Endothelial cell of coronary artery (primary cell): ENCODE data around the gene NFRKB. TPM values are rescaled to one million over a fixed set of nuclear protein-coding genes. Genes with fewer than 3 reads are reported as not detected.

ENCODE experiments used
- total RNA-seq: library from RNA; depleted of rRNA; stranded (reverse); fragments of >200 nt; gene quantifications from 2 replicates; pipeline ENCODE4 v1.2.3, GENCODE V29; 2014

NFRKB gene
- total RNA-seq = 14.5 and 17.6 TPM in 2 replicates

GRCh38 chr11:129895126-129896041, at the start of gene NFRKB:
Gene NFRKB (minus strand): TSS chr11:129895578. CDS start chr11:129892849, 2,729 bp downstream.

Other genes starting within 250 kb of the NFRKB start
- gene TMEM45B, start 79.7 kb downstream of the NFRKB start, total RNA-seq = 0.18 TPM in 1 of 2 replicates, not detected in the other
- gene PRDM10, start 107.3 kb upstream of the NFRKB start, total RNA-seq = 4.4 and 5.1 TPM in 2 replicates
- 718 and 764 TPM in 2 replicates for gene APLP2, start 174.3 kb upstream of the NFRKB start, total RNA-seq